Gastrocnemius medialis (tissue), 4 donors: ENCODE results near the gene BTF3. TPM values are rescaled to one million over a fixed set of nuclear protein-coding genes. Genes with fewer than 3 reads are reported as not detected.
A peak's percentile ranks its signal among the peaks of the same experiment; 100 is the strongest.
"Not testable (repeated sequence)": the region's sequence is repeated elsewhere in the genome, so short reads cannot be mapped to it uniquely, and the experiment has no call there.

ENCODE experiments used
- ATAC-seq, 2 donors: fragments of 150-250 bp; one replicate each; pipeline ENCODE4 v1.9.1; 2016
- DNase-seq, 2 donors: peaks; one replicate each; pipeline ENCODE4 v3.0.0-alpha.2; 2019
- H3K27ac ChIP-seq, 4 donors: fragments of 200-600 bp; sonication (generic); 1 replicate in 1 of 4; 2 replicates in 3 of 4; pipeline ENCODE4 v1.5.1; 2016 to 2018; ENCODE audit warnings: mild to moderate bottlenecking in 2 of 4, moderate library complexity in 1 of 4
- H3K27me3 ChIP-seq, 3 donors: fragments of 200-600 bp; sonication (generic) in 2 of 3; 1 replicate in 1 of 3; 2 replicates in 2 of 3; pipeline versions ENCODE4 v1.5.1 to v1.6.0; 2016 to 2019; ENCODE audit warnings: mild to moderate bottlenecking in 1 of 3, moderate library complexity in 1 of 3
- H3K36me3 ChIP-seq, 2 donors: fragments of 200-600 bp; sonication (generic) in 1 of 2; one replicate each; pipeline ENCODE4 v1.5.1; 2017 to 2018
- H3K4me1 ChIP-seq, 2 donors: fragments of 200-600 bp; sonication (generic) in 1 of 2; one replicate each; pipeline ENCODE4 v1.5.1; 2016 to 2017; ENCODE audit warnings: mild to moderate bottlenecking in 2 of 2
- H3K4me3 ChIP-seq, 4 donors: fragments of 200-600 bp; sonication (generic) in 3 of 4; 1 replicate in 1 of 4; 2 replicates in 3 of 4; pipeline ENCODE4 v1.5.1; 2016 to 2019; ENCODE audit warnings: mild to moderate bottlenecking in 2 of 4
- H3K9me3 ChIP-seq, 3 donors: fragments of 200-600 bp; sonication (generic) in 2 of 3; 1 replicate in 1 of 3; 2 replicates in 2 of 3; pipeline ENCODE4 v1.5.1; 2016 to 2019
- CTCF ChIP-seq, 5 experiments: fragments of 450-650 bp in 3 of 5; fragments of 200-600 bp in 2 of 5; sonication (generic) in 2 of 5; IDR thresholded peaks in 4 of 5; conservative IDR thresholded peaks in 1 of 5; 1 replicate in 4 of 5; 2 replicates in 1 of 5; pipeline ENCODE4 v1.5.1; 2016 to 2019; ENCODE audit warnings: antibody characterized with exemption in 5 of 5, mild to moderate bottlenecking in 3 of 5, moderate library complexity in 3 of 5
- POLR2A ChIP-seq, 2 donors: fragments of 450-650 bp; IDR thresholded peaks; one replicate each; pipeline ENCODE4 v1.6.1; 2017; ENCODE audit warnings: antibody characterized with exemption in 2 of 2, mild to moderate bottlenecking in 2 of 2, moderate library complexity in 2 of 2
- in situ Hi-C, 4 donors: fragments of 200-750 bp; cut with MboI; loops; one replicate each; pipeline versions ENCODE4 v1.15.0 to v1.8.0; 2017; ENCODE audit warnings: low sequenced_read_pairs in 4 of 4
- intact Hi-C: fragments of 100-400 bp; cut with DNase I; formaldehyde crosslinking; loops from one replicate; pipeline ENCODE4 v1.15.1; 2023; ENCODE audit warnings: low total_unique reads
- total RNA-seq, 4 donors: library from RNA; depleted of rRNA; stranded (reverse); fragments of >200 nt; gene quantifications; one replicate each; pipeline versions ENCODE4 v1.1.0 to v1.2.3, GENCODE V29; 2016

The BTF3 gene
- total RNA-seq, 4 donors from 2014 or later: 517 to 641 (median 546) TPM

GRCh38 chr5:73459366-73459765 lies 38.9 kb upstream of the BTF3 start:
- no peak for DNase-seq
- intact Hi-C loops: loop anchor here (10.0 kb wide), 1 partner anchor 375 kb away; no protein-coding TSS in a partner anchor
- in situ Hi-C loops: no loop called here

GRCh38 chr5:73460133-73460532 lies 38.1 kb upstream of the BTF3 start:
- H3K9me3 ChIP-seq: no peaks in the 10 kb centered on the region
- no peaks in the 10 kb centered on the region for H3K4me1 ChIP-seq
- TF ChIP-seq CTCF (IDR thresholded peaks at IDR 0.05 in 4 of 5, conservative IDR thresholded peaks at IDR 0.05 in 1 of 5) (no peak), POLR2A (IDR thresholded peaks at IDR 0.05) (no peak)
- no peak overlapping the region for H3K27ac ChIP-seq
- intact Hi-C loops: no loop called here
- no peak for DNase-seq
- H3K27me3 ChIP-seq: peaks cover 9 to 17% (median 13%) of the 10 kb centered on the region in 3 donors
- no peak for ATAC-seq
- in situ Hi-C loops: no loop called here
- H3K36me3 ChIP-seq: no peaks in the 10 kb centered on the region
- no peak overlapping the region for H3K4me3 ChIP-seq

More at GRCh38 chr5:73459366-73459765, 38.9 kb upstream of the BTF3 start:
- Histone ChIP-seq H3K27ac (no peak overlapping the region), H3K9me3 (no peaks in the 10 kb centered on the region), H3K4me1 (no peaks in the 10 kb centered on the region), H3K27me3 (peaks cover 9 to 18% (median 13%) of the 10 kb centered on the region in 3 donors), H3K36me3 (no peaks in the 10 kb centered on the region), H3K4me3 (no peak overlapping the region)
- no peak for ATAC-seq
- TF ChIP-seq POLR2A (IDR thresholded peaks at IDR 0.05): no peak
- TF ChIP-seq CTCF (IDR thresholded peaks at IDR 0.05 in 4 of 5, conservative IDR thresholded peaks at IDR 0.05 in 1 of 5): no peak

- in situ Hi-C loops: no loop called here
- intact Hi-C loops: no loop called here
- H3K27me3 ChIP-seq: peaks cover 0 to 3% (median 0%) of the 10 kb centered on the region in 3 donors
- DNase-seq (no peak), ATAC-seq (peak; percentile 39 to 69)
- no peaks in the 10 kb centered on the region for H3K4me1 ChIP-seq
- no peaks in the 10 kb centered on the region for H3K9me3 ChIP-seq
- TF ChIP-seq CTCF (IDR thresholded peaks at IDR 0.05 in 4 of 5, conservative IDR thresholded peaks at IDR 0.05 in 1 of 5) (no peak), POLR2A (IDR thresholded peaks at IDR 0.05) (no peak)
- no peak overlapping the region for H3K27ac ChIP-seq
- H3K4me3 ChIP-seq: no peak overlapping the region
- H3K36me3 ChIP-seq: no peaks in the 10 kb centered on the region
Measured at GRCh38 chr5:73464016-73464745, 34.1 kb upstream of the BTF3 start.

- H3K4me3 ChIP-seq, H3K27me3 ChIP-seq, H3K36me3 ChIP-seq, H3K9me3 ChIP-seq, H3K27ac ChIP-seq, intact Hi-C loops, in situ Hi-C loops, DNase-seq, H3K4me1 ChIP-seq, ATAC-seq: not testable (repeated sequence)
Measured at GRCh38 chr5:73468638-73469037, 29.6 kb upstream of the BTF3 start.

- ATAC-seq: no peak
- Histone ChIP-seq H3K4me1 (no peaks in the 10 kb centered on the region), H3K9me3 (no peaks in the 10 kb centered on the region), H3K4me3 (no peak overlapping the region), H3K27me3 (peaks cover 0 to 3% (median 0%) of the 10 kb centered on the region in 3 donors), H3K27ac (no peak overlapping the region), H3K36me3 (no peaks in the 10 kb centered on the region)
- intact Hi-C loops (no loop called here), in situ Hi-C loops (no loop called here)
- no peak for DNase-seq
- TF ChIP-seq CTCF (IDR thresholded peaks at IDR 0.05 in 4 of 5, conservative IDR thresholded peaks at IDR 0.05 in 1 of 5) (no peak), POLR2A (IDR thresholded peaks at IDR 0.05) (no peak)
Measured at GRCh38 chr5:73469878-73470277, 28.4 kb upstream of the BTF3 start.
